Motor neuron (in vitro differentiated cells): ENCODE data around the gene TMEM134. TPM values are rescaled to one million over a fixed set of nuclear protein-coding genes. Genes with fewer than 3 reads are reported as not detected.
"Not testable (repeated sequence)": the region's sequence is repeated elsewhere in the genome, so short reads cannot be mapped to it uniquely, and the experiment has no call there.

Source experiments
- ATAC-seq, 8 experiments: fragments of 200-7000 bp; cut with Tn5 transposase; replicated peaks in 6 of 8; 2 replicates each; pipeline ENCODE4 v1.8.0; 2021; ENCODE audit warnings: mild to moderate bottlenecking in 8 of 8, moderate library complexity in 8 of 8
- H3K27ac ChIP-seq, 2 donors: fragments of 250-450 bp; sonication (Bioruptor Pico); 2 replicates each; pipeline ENCODE4 v1.9.0; 2021; ENCODE audit warnings: antibody characterized with exemption in 2 of 2, mild to moderate bottlenecking in 2 of 2, moderate library complexity in 1 of 2
- H3K4me1 ChIP-seq, 2 donors: fragments of 250-450 bp; sonication (Bioruptor Pico); replicated peaks in 1 of 2; 2 replicates each; pipeline ENCODE4 v1.6.1; 2021; ENCODE audit warnings: antibody characterized with exemption in 2 of 2, mild to moderate bottlenecking in 2 of 2, moderate library complexity in 1 of 2
- H3K4me3 ChIP-seq, 5 donors: fragments of 250-450 bp; sonication (Bioruptor Pico); 2 replicates each; pipeline ENCODE4 v1.9.0; 2021; ENCODE audit warnings: antibody characterized with exemption in 5 of 5, mild to moderate bottlenecking in 5 of 5, moderate library complexity in 4 of 5
- WGBS, 10 experiments: fragments of 450-650 bp; shearing (Covaris generic); methylation state at CpG; one replicate each; pipeline ENCODE4 v1.0.0; 2022; 5-methylcytosine and 5-hydroxymethylcytosine counted together
- in situ Hi-C, 9 experiments: fragments of 400-800 bp; cut with MboI; loops; one replicate each; pipeline ENCODE4 v1.15.0; 2021; ENCODE audit warnings: low sequenced_read_pairs in 9 of 9, low pct_unique_long_range_greater_than_20kb in 2 of 9; ENCODE audit not compliant: unreplicated experiment in 9 of 9
- total RNA-seq, 8 experiments: library from RNA; unstranded; fragments of 300-600 nt; gene quantifications; 2 replicates each; pipeline versions ENCODE4 v1.2.3 to v1.2.4, GENCODE V29; 2022

TMEM134 gene
- total RNA-seq, 8 experiments from 2014 or later = 9.9 to 30.6 (median 17.2) TPM

DNA sequence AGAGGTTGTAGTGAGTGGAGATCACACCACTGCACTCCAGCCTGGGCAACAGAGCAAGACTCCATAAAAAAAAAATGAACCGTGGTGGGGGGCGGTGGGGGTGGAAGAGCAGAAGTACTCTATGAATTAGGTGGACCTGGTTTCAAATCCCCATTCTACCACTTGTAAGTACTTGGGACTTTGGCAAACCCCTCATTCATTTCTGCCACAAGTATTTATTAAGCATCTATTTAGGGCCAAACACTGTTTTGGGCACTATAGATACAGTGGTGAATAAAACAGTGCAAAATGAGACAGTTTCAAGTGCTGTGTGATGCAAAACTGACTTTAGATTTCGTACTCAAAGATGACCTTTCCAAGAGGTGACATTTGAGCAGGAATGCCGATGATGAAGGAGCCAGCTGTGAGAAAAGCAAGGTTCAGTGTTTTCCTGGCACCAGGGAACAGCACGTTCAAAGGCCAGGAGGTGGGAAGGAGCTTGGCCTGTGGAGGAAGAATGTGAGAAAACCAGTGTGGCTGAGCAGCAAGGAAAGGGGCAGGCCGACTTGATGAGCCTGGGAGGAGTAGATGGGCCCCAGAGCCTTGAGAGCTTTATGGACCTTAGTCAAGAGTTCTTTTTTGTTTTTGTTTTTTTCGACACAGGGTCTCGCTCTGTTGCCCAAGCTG, 1.4 kb upstream of the TMEM134 start:
- 0 to 100% (median 78%) methylated on average over 1 to 6 of the region's 8 CpGs for WGBS, 10 experiments
- no peak for ATAC-seq
- H3K4me3 ChIP-seq = no peak overlapping the region
- in situ Hi-C loops = no loop called here
- H3K27ac ChIP-seq = no peak overlapping the region
- peaks cover 11 to 12% of the 10 kb centered on the region in 2 donors for H3K4me1 ChIP-seq

DNA sequence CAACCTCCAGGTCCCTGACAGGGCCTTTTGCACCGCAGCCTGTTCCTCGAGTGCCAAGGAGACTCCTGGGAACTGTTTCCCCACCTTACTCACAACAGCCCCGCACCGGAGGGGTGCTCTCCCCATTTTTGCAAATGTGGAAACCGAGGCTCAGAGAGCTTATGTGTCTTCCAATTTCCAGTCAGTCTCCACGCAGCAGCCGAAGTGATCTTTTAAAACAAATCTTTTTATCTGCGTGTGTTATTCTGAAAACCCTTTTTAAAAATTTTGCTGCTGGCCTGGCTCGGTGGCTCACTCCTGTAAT, 409 bp upstream of the TMEM134 start:
- WGBS, 10 experiments = 0 to 100% (median 22%) methylated on average over 1 to 9 of the region's 9 CpGs; no CpG with 5 or more reads in 3 of the 10 experiments
- peak overlapping the region; percentile 86 to 88 for H3K27ac ChIP-seq

DNA sequence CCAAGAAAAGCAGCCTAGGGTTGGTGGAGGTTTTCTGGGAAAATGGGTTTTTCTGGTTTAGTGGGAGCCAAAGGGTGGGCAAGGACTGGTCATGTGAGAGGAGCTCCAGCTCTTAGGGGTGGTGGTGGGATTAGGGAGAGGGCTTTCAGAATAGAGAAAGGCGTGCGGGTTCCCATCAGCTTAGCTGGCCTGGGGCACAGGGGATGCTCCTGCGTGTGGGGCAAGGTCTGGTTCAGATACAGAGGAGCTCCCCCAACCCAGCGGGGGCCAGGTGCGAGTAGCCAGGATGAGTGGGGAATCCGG, 644 bp downstream of the TMEM134 start:
- no peak for ATAC-seq
- in situ Hi-C loops = no loop called here
- Histone ChIP-seq H3K4me3 (peak overlapping the region; percentile 65 to 82 (median 77)), H3K27ac (peak overlapping the region; percentile 69 to 79), H3K4me1 (peaks cover 20 to 23% of the 10 kb centered on the region in 2 donors)
- 0 to 20% (median 10%) methylated on average over 1 to 2 of the region's 6 CpGs; no CpG with 5 or more reads in 6 of the 10 experiments for WGBS, 10 experiments

More for the DNA sequence above, 409 bp upstream of the TMEM134 start:
- Histone ChIP-seq H3K4me3 (peak overlapping the region; percentile 65 to 82 (median 77)), H3K4me1 (peaks cover 11 to 14% of the 10 kb centered on the region in 2 donors)
- in situ Hi-C loops = no loop called here
- ATAC-seq = no peak

DNA sequence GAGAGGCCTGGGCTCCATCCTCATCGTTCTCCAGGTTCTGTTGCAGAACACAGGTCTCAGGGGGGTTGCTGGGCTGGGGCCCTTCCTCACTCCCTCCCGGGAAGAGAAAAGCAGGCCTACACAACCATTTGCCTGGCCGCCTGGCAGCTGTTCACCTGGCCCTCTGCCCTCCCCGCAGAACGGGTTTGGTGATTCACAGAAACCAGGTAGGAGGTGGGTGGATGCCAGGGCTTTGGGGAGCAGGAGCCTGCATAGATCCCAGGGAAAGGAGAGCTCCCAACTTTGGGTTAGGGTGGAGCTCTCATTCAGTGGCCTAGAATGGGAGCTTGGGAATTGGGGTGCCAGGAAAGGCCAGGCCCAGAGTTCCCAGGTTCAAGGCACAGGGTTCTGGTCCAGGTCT, 995 bp downstream of the TMEM134 start:
- Histone ChIP-seq H3K4me1 (peaks cover 20 to 23% of the 10 kb centered on the region in 2 donors), H3K4me3 (peak overlapping the region; percentile 65 to 82 (median 77)), H3K27ac (no peak overlapping the region)
- WGBS, 10 experiments = 0 to 40% methylated on average over 1 of the region's 5 CpGs; no CpG with 5 or more reads in 8 of the 10 experiments
- ATAC-seq = no peak
- in situ Hi-C loops = no loop called here

DNA sequence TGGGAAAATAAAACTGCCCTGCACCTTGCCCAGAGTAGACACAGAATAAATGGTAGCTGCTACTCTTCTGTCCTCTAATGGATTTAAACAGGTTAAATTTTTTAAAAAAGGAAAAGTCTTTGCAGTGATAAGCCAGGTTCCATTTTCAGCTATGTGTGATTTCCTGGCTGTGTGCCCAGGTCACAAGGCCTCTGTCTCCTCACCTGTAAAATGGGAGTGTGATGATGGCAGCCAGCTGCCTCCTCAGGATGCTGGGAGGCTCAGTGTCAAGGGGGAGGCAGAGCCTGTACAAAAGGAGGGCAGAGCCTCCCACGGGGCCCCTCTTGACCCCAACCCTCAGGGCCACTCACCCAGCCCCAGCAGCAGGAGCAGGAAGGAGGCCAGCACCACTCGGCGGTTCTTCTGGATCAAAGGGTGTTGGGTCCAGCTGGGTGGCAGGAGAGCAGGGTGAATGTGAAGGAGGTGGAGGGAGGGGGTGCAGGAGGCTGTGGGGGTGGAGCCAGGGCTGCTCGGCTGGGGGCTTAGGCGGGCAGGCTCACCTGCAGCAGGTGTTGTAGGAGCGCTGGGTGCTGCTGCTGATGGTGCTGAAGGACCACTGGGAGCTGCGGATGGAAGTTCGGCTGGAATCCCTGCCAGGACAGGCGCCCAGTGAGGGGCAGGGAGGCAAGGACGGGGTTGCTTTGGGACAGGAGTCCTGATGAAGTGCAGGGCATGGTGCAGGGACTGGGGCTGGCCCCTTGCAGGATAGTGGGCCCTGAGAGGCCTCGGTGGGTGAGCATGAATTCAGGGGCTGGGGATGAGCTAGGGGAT, 1.9 kb downstream of the TMEM134 start:
- no peak overlapping the region for H3K4me3 ChIP-seq
- 100% methylated on average over 1 of the region's 11 CpGs; no CpG with 5 or more reads in 8 of the 10 experiments for WGBS, 10 experiments
- in situ Hi-C loops = no loop called here
- peaks cover 20 to 23% of the 10 kb centered on the region in 2 donors for H3K4me1 ChIP-seq
- no peak for ATAC-seq
- no peak overlapping the region for H3K27ac ChIP-seq

DNA sequence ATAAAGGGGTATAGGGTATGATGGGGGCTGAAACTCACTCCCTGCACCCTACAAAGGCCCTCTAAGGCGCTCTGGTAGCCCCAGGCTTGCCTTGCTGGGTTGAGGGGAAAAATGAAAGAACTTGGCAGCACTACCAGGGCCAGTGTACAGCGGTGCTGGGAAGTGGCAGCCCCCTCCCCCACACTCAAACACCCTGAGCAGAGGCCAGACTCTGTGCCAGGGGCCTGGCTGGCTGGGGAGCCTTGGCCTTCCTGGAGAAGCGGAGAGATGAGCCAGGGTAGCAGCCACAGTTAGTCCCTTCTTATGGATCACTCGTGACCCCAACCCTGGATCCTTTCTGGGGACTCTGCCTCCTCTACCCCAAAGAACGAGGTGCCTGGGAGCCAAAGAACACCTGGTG, 2.7 kb downstream of the TMEM134 start:
- H3K4me1 ChIP-seq = peaks cover 20 to 23% of the 10 kb centered on the region in 2 donors
- 100% methylated on average over 1 to 3 of the region's 5 CpGs; no CpG with 5 or more reads in 5 of the 10 experiments for WGBS, 10 experiments
- no peak overlapping the region for H3K27ac ChIP-seq
- in situ Hi-C loops = no loop called here
- no peak overlapping the region for H3K4me3 ChIP-seq
- no peak for ATAC-seq

DNA sequence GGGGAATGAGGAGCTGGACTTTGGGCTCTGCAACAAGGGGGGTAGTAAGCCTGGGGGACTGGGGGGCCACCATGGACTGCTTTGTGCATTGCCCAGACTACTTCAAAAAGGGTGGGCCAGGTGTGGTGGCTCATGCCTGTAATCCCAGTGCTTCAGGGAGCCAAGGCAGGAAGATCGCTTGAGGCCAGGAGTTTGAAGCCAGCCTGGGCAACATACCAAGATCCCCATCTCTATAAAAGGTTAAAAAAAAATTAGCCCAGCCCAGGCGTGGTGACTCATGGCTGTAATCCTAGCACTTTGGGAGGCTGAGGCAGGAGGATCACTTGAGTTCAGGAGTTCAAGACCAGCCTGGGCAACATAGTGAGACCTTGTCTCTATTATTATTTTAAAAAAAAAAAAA, 3.5 kb downstream of the TMEM134 start:
- in situ Hi-C loops = not testable (repeated sequence)

DNA sequence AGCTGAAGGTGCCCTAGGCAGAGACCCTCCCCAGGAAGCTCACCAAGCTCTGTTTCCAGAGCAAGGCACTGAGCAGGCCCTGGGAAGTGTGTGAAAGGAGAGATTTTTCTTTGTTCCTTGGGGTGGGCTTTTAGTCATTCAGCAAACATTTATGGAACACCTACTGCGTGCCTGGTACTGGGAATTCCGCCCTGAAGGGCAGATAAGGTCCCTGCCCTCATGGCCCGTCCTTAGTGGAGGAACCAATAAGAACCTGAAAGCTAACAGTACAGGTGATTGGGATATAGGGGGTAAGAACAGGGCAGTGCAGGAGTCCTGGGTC, 3.9 kb downstream of the TMEM134 start:
- peaks cover 20 to 23% of the 10 kb centered on the region in 2 donors for H3K4me1 ChIP-seq
- peak overlapping the region; percentile 81 for H3K27ac ChIP-seq
- WGBS, 10 experiments = 50% methylated on average over 1 of the region's 3 CpGs; no CpG with 5 or more reads in 9 of the 10 experiments
- no peak for ATAC-seq
- in situ Hi-C loops = no loop called here
- peak overlapping the region; percentile 48 to 67 (median 56) for H3K4me3 ChIP-seq

More for the DNA sequence above, 3.5 kb downstream of the TMEM134 start:
- ATAC-seq, H3K4me3 ChIP-seq, H3K27ac ChIP-seq: not testable (repeated sequence)
- WGBS, 10 experiments = 100% methylated on average over 1 of the region's 2 CpGs; no CpG with 5 or more reads in 9 of the 10 experiments
- peaks cover 20 to 23% of the 10 kb centered on the region in 2 donors for H3K4me1 ChIP-seq

DNA sequence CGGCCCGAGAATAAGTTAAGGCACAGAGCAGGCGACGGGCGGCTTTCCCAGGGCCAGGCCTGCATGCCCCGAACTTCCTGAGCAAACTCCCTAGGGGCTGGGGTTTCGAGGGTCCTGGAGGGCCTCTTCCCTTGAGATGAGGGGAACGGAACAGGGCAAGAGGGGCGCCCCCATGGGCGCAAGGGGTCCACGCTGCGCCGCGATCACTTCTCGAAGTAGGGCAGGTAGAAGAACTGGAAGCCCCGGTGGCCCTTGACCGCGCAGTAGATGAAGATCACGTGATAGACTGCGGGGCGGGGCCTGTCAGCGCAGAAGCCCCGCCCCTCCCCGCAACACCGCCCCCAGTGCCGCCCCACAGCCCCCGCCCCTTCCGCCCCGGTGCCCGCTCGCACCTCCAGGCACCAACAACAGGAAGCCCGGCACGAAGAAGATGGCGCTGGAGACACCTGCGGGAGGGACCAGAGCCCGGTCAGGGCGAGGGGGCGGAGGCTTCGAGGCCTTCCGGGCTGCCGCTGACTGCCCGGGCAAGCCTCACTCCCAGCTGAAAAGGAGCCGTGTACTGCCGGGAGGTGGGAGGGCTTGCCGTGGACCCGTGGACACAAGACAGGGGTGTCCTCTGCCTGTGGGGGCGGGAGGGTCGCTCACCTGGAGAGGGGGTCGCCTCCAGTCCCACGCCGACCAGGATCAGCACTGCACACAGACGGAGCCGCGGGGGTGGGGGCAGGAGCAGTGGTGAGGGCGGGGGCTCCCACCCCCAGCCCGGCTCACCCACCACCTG, 4.5 kb downstream of the TMEM134 start:
- Histone ChIP-seq H3K4me3 (peak overlapping the region; percentile 48 to 67 (median 56)), H3K4me1 (peaks cover 18 to 21% of the 10 kb centered on the region in 2 donors), H3K27ac (peak overlapping the region; percentile 81)
- in situ Hi-C loops = no loop called here
- 10 to 100% (median 30%) methylated on average over 1 to 4 of the region's 56 CpGs; no CpG with 5 or more reads in 5 of the 10 experiments for WGBS, 10 experiments
- peak; percentile 11 to 70 (median 58) for ATAC-seq

DNA sequence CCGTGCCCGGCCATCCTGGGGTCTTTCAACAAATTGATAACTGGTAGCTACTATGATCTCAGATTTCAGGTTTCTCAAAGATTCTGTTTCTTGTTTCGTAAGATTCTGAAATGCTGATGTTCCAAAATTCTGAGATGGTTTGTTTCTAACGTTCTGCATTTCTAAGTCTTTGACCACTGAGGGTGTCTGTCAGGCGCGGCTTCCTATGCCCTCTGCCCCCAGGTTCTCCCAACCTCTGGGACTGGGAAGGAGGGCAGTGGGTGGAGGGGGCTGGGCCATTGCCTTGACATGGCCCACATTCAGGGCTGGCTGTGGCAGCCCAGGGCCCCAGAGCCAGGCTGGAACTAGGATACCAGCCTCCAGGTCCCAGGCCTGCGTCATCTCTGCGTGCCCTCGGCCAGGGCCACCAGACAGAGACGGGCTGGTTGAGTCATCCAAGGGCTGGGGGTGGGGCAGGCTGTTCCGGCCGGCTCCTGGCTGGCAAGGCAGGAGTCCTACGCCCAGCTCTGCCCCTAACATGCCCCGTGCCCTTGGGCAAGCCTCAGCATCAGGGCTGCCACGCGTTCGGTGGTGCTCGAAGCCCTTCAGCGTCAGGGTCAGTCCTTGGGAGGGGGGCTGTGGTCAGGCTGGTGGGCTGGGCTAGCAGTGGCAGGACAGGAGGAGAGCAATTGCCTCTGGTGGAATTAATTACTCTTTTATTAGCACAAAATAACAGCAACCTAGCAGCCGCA, 5.2 kb downstream of the TMEM134 start:
- in situ Hi-C loops = no loop called here
- WGBS, 10 experiments = 79 to 100% (median 81%) methylated on average over 1 to 9 of the region's 20 CpGs; no CpG with 5 or more reads in 3 of the 10 experiments
- ATAC-seq = peak in 5 of 8 experiments; percentile 38 to 52 (median 47)
- peaks cover 17 to 19% of the 10 kb centered on the region in 2 donors for H3K4me1 ChIP-seq
- peak overlapping the region; percentile 48 to 67 (median 56) for H3K4me3 ChIP-seq
- peak overlapping the region; percentile 30 to 63 for H3K27ac ChIP-seq

DNA sequence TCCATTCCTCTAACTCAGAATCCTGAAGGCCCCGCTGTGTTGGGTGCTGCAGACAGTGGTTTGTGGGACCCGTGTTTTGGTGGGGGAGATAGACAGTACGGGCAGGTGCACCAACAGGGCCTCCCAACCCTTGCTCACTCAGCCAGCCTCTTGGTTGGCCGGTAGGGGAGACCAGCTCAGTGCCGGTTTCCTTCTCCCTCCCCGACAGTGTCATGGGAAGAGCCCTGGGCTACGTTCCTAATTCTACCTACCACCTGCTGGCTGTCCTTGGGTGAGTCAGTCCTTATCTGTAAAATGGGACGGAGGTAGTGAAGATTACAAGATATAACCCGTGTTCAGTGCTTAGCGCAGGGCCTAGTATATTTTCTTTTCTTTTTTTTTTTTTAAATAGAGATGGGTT, 5.9 kb downstream of the TMEM134 start:
- Histone ChIP-seq H3K4me3 (no peak overlapping the region), H3K27ac (no peak overlapping the region), H3K4me1 (peaks cover 16 to 17% of the 10 kb centered on the region in 2 donors)
- in situ Hi-C loops = no loop called here
- WGBS, 10 experiments = 80 to 100% (median 98%) methylated on average over 1 to 5 of the region's 10 CpGs; no CpG with 5 or more reads in 2 of the 10 experiments
- no peak for ATAC-seq

DNA sequence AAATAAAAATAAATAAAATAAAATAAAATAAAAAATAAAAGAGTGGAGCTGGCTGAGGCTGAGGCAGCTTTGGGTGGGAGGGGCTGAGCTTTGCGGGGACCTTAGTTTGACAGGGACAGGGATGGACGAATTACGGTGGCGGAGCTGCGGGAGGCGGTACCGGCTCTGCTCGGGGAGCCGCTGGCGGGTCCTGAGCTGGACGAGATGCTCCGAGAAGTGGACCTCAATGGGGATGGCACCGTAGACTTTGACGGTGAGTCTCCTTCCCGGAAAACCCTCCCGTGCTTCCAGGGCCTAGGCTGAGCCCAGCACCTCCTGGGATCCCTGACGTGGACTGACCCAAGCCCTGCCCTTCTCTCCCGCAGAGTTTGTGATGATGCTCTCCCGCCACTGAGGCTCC, 10.8 kb downstream of the TMEM134 start:
- in situ Hi-C loops = no loop called here
- Histone ChIP-seq H3K4me1 (peaks cover 0 to 6% of the 10 kb centered on the region in 2 donors), H3K4me3 (no peak overlapping the region), H3K27ac (no peak overlapping the region)
- no peak for ATAC-seq
- 35 to 100% (median 93%) methylated on average over 2 to 9 of the region's 19 CpGs; no CpG with 5 or more reads in 5 of the 10 experiments for WGBS, 10 experiments
